ENCODE results near the gene NOC2L. TPM values are rescaled to one million over a fixed set of nuclear protein-coding genes. Genes with fewer than 3 reads are reported as not detected.

Gene NOC2L
- total and polyA plus RNA-seq, 2 donors from 2014 or later = 42.4 to 65.5 TPM

DNA sequence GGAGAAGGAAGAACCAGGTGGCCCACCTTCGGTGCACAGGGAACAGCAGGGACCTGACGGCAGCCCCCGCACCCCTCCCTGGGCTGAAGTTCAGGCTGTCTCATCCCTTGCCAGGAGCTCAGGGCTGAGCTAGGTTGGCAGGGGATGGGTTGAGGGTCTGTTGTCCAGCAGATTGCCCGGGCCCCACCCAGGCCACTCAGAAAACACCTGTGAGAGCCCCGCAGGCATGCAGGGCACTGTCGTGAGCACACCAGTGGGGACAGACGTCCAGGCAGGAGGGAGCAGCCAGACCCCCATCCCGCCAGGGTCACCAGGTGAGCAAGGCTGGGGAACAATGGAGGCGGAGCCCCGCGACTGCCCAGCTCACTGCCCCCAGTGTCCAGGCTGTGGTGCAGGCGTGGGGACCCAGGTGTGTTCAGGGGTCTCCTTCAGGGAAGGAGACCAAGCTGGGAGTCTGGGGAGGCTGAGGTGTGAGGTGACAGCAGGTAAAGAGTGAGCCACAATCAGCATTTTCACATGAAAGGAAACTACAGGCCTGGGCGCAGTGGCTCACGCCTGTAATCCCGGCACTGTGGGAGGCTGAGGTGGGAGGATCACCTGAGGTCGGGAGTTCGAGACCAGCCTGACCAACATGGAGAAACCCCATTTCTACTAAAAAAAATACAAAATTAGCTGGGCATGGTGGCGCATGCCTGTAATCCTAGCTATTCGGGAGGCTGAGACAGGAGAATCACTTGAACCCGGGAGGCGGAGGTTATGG is 44.7 kb downstream of the NOC2L start:
- Histone ChIP-seq H3K4me1 (ENCODE audit: control insufficient read depth in 2 of 3, insufficient read depth in 2 of 3, low read depth in 1 of 3, low read length in 3 of 3) (peaks cover 0 to 42% (median 4%) of the 10 kb centered on the region in 3 donors), H3K27me3 (ENCODE audit: control insufficient read depth, insufficient read depth, low read length) (no peaks in the 10 kb centered on the region), H3K9me3 (ENCODE audit: control insufficient read depth in 2 of 3, insufficient read depth in 1 of 3, low read length in 3 of 3) (no peaks in the 10 kb centered on the region), H3K27ac (ENCODE audit: low read depth in 2 of 2, low read length in 2 of 2) (no peak overlapping the region), H3K9ac (ENCODE audit: low read length in 3 of 3) (no peak overlapping the region), H3K36me3 (ENCODE audit: control insufficient read depth in 2 of 3, insufficient read depth in 3 of 3, low read length in 3 of 3) (no peaks in the 10 kb centered on the region), H3K4me3 (ENCODE audit: low read length in 3 of 3) (no peak overlapping the region)
- FAIRE-seq (no peak), DNase-seq (peak in 2 of 5 donors; percentile 55 to 61)
- intact Hi-C loops (cut with DNase I) = no loop called here
- TF ChIP-seq, protein P1, sequence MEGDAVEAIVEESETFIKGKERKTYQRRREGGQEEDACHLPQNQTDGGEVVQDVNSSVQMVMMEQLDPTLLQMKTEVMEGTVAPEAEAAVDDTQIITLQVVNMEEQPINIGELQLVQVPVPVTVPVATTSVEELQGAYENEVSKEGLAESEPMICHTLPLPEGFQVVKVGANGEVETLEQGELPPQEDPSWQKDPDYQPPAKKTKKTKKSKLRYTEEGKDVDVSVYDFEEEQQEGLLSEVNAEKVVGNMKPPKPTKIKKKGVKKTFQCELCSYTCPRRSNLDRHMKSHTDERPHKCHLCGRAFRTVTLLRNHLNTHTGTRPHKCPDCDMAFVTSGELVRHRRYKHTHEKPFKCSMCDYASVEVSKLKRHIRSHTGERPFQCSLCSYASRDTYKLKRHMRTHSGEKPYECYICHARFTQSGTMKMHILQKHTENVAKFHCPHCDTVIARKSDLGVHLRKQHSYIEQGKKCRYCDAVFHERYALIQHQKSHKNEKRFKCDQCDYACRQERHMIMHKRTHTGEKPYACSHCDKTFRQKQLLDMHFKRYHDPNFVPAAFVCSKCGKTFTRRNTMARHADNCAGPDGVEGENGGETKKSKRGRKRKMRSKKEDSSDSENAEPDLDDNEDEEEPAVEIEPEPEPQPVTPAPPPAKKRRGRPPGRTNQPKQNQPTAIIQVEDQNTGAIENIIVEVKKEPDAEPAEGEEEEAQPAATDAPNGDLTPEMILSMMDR (IDR thresholded peaks at IDR 0.05; ENCODE audit: borderline replicate concordance, extremely low read depth, insufficient read depth) = no peak

DNA sequence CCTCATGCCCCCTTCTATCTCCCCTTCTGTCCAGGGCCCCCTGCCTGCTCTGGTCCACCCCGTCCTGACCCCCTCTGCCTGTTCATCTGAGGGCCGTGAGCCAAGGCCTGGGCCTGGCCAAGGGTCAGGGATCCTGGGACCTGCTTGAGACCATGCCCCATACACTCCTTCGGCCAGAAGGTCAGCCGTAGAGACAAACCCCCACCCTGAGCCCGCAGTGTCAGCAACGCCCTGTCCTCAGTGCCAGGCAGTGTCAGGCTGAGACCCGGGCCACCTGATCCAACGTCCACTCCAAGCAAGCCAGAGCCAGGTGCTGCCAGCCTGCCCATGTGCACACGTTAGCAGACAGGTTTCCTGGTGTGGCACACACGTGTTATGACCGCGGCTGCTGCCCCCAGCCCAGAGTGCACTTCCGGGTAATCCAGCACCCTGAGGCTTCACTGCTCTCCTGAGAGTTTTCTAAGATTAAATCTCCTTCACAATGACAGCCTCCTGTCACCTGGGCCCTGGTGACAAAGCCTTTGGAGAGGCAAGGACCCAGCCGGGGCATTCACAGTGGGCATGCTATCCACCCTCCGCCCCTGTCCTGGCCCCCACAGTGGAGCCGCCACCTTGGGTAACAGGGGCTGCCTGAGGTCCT is 45.4 kb downstream of the NOC2L start:
- H3K36me3 ChIP-seq (ENCODE audit: control insufficient read depth in 2 of 3, insufficient read depth in 3 of 3, low read length in 3 of 3) = no peaks in the 10 kb centered on the region
- no peak overlapping the region for H3K4me3 ChIP-seq (ENCODE audit: low read length in 3 of 3)
- H3K9me3 ChIP-seq (ENCODE audit: control insufficient read depth in 2 of 3, insufficient read depth in 1 of 3, low read length in 3 of 3) = no peaks in the 10 kb centered on the region
- DNase-seq (peak in 3 of 5 donors; percentile 32 to 73 (median 58)), FAIRE-seq (no peak)
- no peaks in the 10 kb centered on the region for H3K27me3 ChIP-seq (ENCODE audit: control insufficient read depth, insufficient read depth, low read length)
- TF ChIP-seq, protein P1 (IDR thresholded peaks at IDR 0.05; ENCODE audit: borderline replicate concordance, extremely low read depth, insufficient read depth) = no peak
- H3K4me1 ChIP-seq (ENCODE audit: control insufficient read depth in 2 of 3, insufficient read depth in 2 of 3, low read depth in 1 of 3, low read length in 3 of 3) = peaks cover 0 to 42% (median 4%) of the 10 kb centered on the region in 3 donors
- no peak overlapping the region for H3K9ac ChIP-seq (ENCODE audit: low read length in 3 of 3)
- no peak overlapping the region for H3K27ac ChIP-seq (ENCODE audit: low read depth in 2 of 2, low read length in 2 of 2)
- intact Hi-C loops (cut with DNase I) = no loop called here

DNA sequence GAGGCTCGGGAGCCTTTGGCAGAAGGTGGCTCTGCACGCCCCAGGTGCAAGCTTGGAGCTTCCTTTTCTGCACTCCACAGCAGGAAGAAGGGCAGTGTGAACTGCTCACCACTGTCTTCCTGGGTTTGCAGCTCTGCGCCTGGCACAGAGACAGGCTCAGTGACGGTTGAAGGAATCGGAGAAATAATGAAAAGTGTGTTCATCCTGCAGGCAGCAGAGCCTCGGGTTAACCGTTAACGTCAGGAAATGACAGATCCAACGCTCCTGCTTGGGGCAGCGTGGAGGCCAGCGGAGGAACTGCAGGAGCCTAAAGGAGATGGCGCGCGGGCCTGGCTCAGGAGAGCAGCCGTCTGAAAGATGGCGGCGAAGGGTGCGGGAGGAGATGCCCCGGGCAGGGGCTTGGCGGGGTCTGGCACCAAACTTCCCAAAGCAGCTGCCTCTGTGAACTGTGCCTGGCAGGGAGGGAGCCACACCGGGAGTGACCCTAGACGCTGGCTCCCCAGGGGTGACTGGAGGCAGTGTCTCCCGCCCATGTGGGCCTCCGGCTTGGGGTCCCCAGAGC is 46.2 kb downstream of the NOC2L start:
- Histone ChIP-seq H3K4me3 (ENCODE audit: low read length in 3 of 3) (no peak overlapping the region), H3K9me3 (ENCODE audit: control insufficient read depth in 2 of 3, insufficient read depth in 1 of 3, low read length in 3 of 3) (no peaks in the 10 kb centered on the region), H3K4me1 (ENCODE audit: control insufficient read depth in 2 of 3, insufficient read depth in 2 of 3, low read depth in 1 of 3, low read length in 3 of 3) (peaks cover 0 to 38% (median 4%) of the 10 kb centered on the region in 3 donors), H3K27me3 (ENCODE audit: control insufficient read depth, insufficient read depth, low read length) (no peaks in the 10 kb centered on the region), H3K27ac (ENCODE audit: low read depth in 2 of 2, low read length in 2 of 2) (no peak overlapping the region), H3K36me3 (ENCODE audit: control insufficient read depth in 2 of 3, insufficient read depth in 3 of 3, low read length in 3 of 3) (no peaks in the 10 kb centered on the region), H3K9ac (ENCODE audit: low read length in 3 of 3) (no peak overlapping the region)
- TF ChIP-seq, protein P1 (IDR thresholded peaks at IDR 0.05; ENCODE audit: borderline replicate concordance, extremely low read depth, insufficient read depth) = peak; percentile 28
- intact Hi-C loops (cut with DNase I) = no loop called here
- FAIRE-seq (no peak), DNase-seq (peak in 3 of 5 donors; percentile 54 to 64 (median 59))
